ENCODE results near the gene PLCL1.

Gene PLCL1

DNA sequence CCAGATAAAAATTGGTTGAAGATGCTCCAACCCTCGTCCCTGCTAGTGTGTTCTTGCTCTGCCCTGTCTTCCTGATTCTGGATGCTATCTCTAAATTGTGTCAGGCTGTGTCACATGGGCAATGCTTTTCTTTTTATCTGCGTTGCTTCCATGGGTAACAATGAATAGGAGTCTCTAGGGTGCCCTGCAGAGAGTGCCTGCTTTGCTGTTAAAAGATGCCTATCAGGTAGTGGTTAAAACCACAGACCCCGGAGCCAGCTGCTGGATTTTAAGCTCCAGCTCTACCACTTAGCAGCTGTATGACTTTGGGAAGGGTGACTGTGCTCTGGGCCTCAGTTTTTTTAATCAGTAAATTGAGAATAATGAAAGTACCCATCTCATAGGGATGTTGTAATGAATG is 340.3 kb downstream of the PLCL1 start:
- H3K4me3 ChIP-seq (ENCODE audit: low read depth, low read length): no peak overlapping the region
- H3K36me3 ChIP-seq (replicated peaks): no peaks in the 10 kb centered on the region
- in situ Hi-C loops (cut with HindIII; ENCODE audit: low pct_ligation_motif_present, low sequenced_read_pairs): no loop called here
- no peak overlapping the region for H3K27ac ChIP-seq
- TF ChIP-seq, protein P1, sequence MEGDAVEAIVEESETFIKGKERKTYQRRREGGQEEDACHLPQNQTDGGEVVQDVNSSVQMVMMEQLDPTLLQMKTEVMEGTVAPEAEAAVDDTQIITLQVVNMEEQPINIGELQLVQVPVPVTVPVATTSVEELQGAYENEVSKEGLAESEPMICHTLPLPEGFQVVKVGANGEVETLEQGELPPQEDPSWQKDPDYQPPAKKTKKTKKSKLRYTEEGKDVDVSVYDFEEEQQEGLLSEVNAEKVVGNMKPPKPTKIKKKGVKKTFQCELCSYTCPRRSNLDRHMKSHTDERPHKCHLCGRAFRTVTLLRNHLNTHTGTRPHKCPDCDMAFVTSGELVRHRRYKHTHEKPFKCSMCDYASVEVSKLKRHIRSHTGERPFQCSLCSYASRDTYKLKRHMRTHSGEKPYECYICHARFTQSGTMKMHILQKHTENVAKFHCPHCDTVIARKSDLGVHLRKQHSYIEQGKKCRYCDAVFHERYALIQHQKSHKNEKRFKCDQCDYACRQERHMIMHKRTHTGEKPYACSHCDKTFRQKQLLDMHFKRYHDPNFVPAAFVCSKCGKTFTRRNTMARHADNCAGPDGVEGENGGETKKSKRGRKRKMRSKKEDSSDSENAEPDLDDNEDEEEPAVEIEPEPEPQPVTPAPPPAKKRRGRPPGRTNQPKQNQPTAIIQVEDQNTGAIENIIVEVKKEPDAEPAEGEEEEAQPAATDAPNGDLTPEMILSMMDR (IDR thresholded peaks at IDR 0.05; ENCODE audit: low read depth, low read length, missing control alignments): no peak
- H3K27me3 ChIP-seq (replicated peaks): no peaks in the 10 kb centered on the region
- no peak for DNase-seq

DNA sequence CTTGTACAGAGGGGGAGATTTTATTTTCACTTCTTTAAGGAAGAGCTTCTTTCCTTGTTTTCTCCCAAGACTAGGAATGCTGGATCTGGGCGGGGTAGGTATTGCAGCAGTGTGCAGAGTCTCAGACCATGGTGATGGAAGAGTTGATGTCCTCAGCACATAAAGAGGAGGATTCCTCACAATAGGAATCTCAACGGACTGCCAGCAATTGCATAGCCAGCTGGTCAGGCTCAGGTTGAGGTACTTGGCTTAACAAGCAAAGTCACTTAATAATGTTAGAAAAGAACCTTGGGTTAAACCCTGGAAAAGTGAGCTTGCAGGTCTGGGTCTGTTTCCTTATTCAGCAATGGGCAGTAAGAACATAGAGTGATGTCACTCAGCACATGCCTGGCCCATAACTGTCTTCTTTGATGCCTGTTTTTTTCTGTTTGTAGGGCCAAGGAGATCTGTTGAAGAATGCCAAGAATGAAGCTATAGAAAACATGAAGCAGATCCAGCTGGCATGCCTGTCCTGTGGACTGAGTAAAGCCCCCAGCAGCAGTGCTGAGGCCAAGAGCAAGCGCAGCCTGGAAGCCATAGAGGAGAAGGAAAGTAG is 342.1 kb downstream of the PLCL1 start:
- Histone ChIP-seq H3K36me3 (replicated peaks) (no peaks in the 10 kb centered on the region), H3K27me3 (replicated peaks) (no peaks in the 10 kb centered on the region), H3K4me3 (ENCODE audit: low read depth, low read length) (no peak overlapping the region), H3K27ac (no peak overlapping the region)
- no peak for DNase-seq
- in situ Hi-C loops (cut with HindIII; ENCODE audit: low pct_ligation_motif_present, low sequenced_read_pairs): no loop called here
- TF ChIP-seq, protein P1 (IDR thresholded peaks at IDR 0.05; ENCODE audit: low read depth, low read length, missing control alignments): no peak

DNA sequence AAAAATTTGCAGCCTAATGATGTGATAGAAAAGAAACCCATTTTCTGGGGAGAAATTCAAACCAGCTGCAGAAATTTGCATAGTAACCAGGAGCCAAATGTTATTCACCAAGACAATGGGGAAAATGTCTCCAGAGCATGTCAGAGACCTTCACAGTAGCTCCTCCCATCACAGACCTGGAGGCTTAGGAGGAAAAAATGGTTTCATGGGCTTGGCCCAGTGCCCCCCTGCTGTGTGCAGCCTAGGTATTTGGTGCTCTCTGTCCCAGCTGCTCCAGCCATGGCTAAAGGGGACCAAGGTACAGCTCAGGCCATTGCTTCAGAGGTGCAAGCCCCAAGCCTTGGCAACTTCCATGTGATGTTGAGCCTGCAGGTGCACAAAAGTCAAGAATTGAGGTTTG is 352.9 kb downstream of the PLCL1 start:
- TF ChIP-seq, protein P1 (IDR thresholded peaks at IDR 0.05; ENCODE audit: low read depth, low read length, missing control alignments): no peak
- no peaks in the 10 kb centered on the region for H3K27me3 ChIP-seq (replicated peaks)
- no peaks in the 10 kb centered on the region for H3K36me3 ChIP-seq (replicated peaks)
- in situ Hi-C loops (cut with HindIII; ENCODE audit: low pct_ligation_motif_present, low sequenced_read_pairs): no loop called here
- no peak overlapping the region for H3K4me3 ChIP-seq (ENCODE audit: low read depth, low read length)
- H3K27ac ChIP-seq: no peak overlapping the region
- no peak for DNase-seq

DNA sequence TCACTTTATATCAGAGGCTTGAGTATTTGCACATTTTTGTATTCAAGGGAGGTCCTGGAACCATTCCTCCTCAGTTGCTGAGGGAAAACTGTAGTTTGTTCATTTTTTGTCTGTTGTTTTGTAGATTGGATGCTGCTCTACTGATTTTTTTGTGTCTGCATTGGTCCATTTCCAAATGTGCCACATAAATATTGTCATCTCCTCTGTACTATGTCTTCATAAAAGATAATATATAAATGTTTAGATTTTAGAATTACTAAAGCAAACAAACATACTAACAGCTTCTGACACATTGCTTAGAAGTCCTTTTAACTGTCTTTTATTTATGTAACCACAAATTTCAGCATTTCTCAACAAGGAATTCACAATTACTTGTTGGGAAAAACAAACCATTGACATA is 356.8 kb downstream of the PLCL1 start:
- H3K27ac ChIP-seq: no peak overlapping the region
- TF ChIP-seq, protein P1 (IDR thresholded peaks at IDR 0.05; ENCODE audit: low read depth, low read length, missing control alignments): no peak
- no peak for DNase-seq
- in situ Hi-C loops (cut with HindIII; ENCODE audit: low pct_ligation_motif_present, low sequenced_read_pairs): no loop called here
- no peaks in the 10 kb centered on the region for H3K36me3 ChIP-seq (replicated peaks)
- no peak overlapping the region for H3K4me3 ChIP-seq (ENCODE audit: low read depth, low read length)
- H3K27me3 ChIP-seq (replicated peaks): no peaks in the 10 kb centered on the region

DNA sequence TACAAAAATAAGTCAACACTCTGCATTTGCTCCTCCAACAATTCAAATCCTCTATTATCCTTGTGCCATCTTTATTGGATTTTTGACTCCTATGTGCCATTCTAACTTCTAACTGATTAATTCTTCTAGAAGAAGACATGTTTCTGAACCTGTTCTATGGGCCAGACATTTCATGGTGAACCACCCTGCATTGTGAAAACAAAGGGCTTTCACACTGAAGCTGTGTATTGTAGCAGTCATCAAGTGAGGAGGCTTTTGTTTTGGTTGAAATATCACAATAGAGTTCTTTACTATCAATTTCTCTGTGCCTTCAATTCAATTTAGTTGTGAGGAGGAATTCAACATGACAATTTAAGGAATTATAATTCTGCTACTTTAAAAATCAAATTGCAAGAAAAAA is 357.9 kb downstream of the PLCL1 start:
- in situ Hi-C loops (cut with HindIII; ENCODE audit: low pct_ligation_motif_present, low sequenced_read_pairs): no loop called here
- Histone ChIP-seq H3K27me3 (replicated peaks) (no peaks in the 10 kb centered on the region), H3K4me3 (ENCODE audit: low read depth, low read length) (no peak overlapping the region), H3K36me3 (replicated peaks) (no peaks in the 10 kb centered on the region), H3K27ac (no peak overlapping the region)
- no peak for DNase-seq
- TF ChIP-seq, protein P1 (IDR thresholded peaks at IDR 0.05; ENCODE audit: low read depth, low read length, missing control alignments): no peak

DNA sequence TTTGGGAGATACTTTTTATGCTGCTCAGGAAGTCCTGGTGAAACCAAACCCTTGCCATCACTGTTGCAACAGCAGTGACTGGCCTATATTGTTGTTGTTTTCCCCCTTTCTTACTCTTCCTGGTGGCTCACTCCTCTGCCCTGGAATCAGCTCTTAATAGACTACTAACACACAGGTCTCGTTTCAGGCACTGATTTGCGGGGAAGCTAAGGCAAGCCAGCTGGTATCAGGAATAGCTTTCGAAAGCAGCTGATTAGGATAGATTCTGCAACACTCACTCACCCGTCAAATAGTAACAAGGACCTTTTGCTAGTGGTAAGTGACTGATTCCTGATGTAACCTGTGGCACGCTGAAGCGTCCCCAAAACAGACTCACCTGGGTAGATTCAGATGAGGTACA is 360.4 kb downstream of the PLCL1 start:
- no peak overlapping the region for H3K27ac ChIP-seq
- in situ Hi-C loops (cut with HindIII; ENCODE audit: low pct_ligation_motif_present, low sequenced_read_pairs): no loop called here
- DNase-seq: no peak
- no peaks in the 10 kb centered on the region for H3K36me3 ChIP-seq (replicated peaks)
- no peaks in the 10 kb centered on the region for H3K27me3 ChIP-seq (replicated peaks)
- TF ChIP-seq, protein P1 (IDR thresholded peaks at IDR 0.05; ENCODE audit: low read depth, low read length, missing control alignments): no peak
- no peak overlapping the region for H3K4me3 ChIP-seq (ENCODE audit: low read depth, low read length)
